ENCODE data around the gene HIPK2.

DNA sequence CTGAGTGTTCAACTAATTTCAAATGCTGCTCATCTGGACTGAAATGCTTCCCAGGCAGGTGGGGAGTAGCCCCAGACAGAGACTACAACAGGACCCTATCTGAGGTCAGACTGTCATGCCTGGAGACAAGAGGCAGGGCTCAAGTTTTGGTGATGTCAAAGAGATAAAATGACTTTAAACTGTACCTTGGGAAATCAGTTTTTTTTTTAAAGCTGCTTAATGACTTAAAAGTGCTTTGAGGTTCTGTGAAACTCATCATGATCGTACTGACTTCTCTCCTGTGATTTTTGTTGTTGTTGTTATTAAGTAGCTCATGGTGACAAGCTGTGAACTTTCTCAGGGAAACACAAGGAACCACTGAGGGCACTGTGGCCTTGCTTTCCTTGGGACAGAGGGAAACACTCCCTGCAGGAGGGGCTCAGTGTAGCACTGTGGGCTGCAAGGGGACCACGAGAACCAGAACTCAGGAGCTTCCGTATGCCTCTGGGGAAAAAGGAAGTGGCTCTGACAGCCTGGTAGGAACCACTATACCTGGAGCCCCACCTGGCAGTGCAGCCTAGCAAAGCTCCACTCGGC lies 9.5 kb downstream of the HIPK2 start:
- no peak for TF ChIP-seq POLR2A (IDR thresholded peaks at IDR 0.05)
- no peak for TF ChIP-seq CTCF (IDR thresholded peaks at IDR 0.05)

Measured in body of pancreas (tissue), 4 donors.